SKM-1 (cell line): ENCODE measurements around the gene MCF2L2.
"Not testable (repeated sequence)": the region's sequence is repeated elsewhere in the genome, so short reads cannot be mapped to it uniquely, and the experiment has no call there.

Source experiments
- DNase-seq: peaks from one replicate; lab custom pipeline; 2025; ENCODE audit not compliant: unreplicated experiment; lab: John Stamatoyannopoulos, UW

The MCF2L2 gene

GRCh38 chr3:183247011-183247589, 181.3 kb downstream of the MCF2L2 start:
- DNase-seq, result no peak

GRCh38 chr3:183244981-183245476, 183.4 kb downstream of the MCF2L2 start:
- no peak for DNase-seq

GRCh38 chr3:183244219-183244618, 184.2 kb downstream of the MCF2L2 start:
- DNase-seq, result peak; percentile 46

GRCh38 chr3:183242431-183242830, 186.0 kb downstream of the MCF2L2 start:
- DNase-seq, result no peak

GRCh38 chr3:183239046-183239445, 189.4 kb downstream of the MCF2L2 start:
- DNase-seq, result no peak

GRCh38 chr3:183233966-183234365, 194.5 kb downstream of the MCF2L2 start:
- no peak for DNase-seq

- no peak for DNase-seq
These were observed 197.6 kb downstream of the MCF2L2 start for GRCh38 chr3:183230826-183231225.

GRCh38 chr3:183230251-183230650, 198.2 kb downstream of the MCF2L2 start:
- DNase-seq, result not testable (repeated sequence)

GRCh38 chr3:183229178-183229577, 199.2 kb downstream of the MCF2L2 start:
- no peak for DNase-seq

GRCh38 chr3:183227586-183227985, 200.8 kb downstream of the MCF2L2 start:
- DNase-seq, result no peak

- DNase-seq, result no peak
These were observed 202.0 kb downstream of the MCF2L2 start for GRCh38 chr3:183226333-183226890.

GRCh38 chr3:183224180-183224970, 204.0 kb downstream of the MCF2L2 start:
- no peak for DNase-seq

GRCh38 chr3:183222631-183223235, 205.7 kb downstream of the MCF2L2 start:
- DNase-seq, result no peak

- no peak for DNase-seq
These were observed 207.6 kb downstream of the MCF2L2 start for GRCh38 chr3:183220828-183221227.

GRCh38 chr3:183218826-183219225, 209.6 kb downstream of the MCF2L2 start:
- peak; percentile 68 for DNase-seq

GRCh38 chr3:183217548-183218332, 210.7 kb downstream of the MCF2L2 start:
- DNase-seq, result no peak

GRCh38 chr3:183215591-183216202, 212.7 kb downstream of the MCF2L2 start:
- no peak for DNase-seq

GRCh38 chr3:183214277-183214612, 214.2 kb downstream of the MCF2L2 start:
- no peak for DNase-seq

- no peak for DNase-seq
These were observed 214.8 kb downstream of the MCF2L2 start for GRCh38 chr3:183213415-183214276.

- peak; percentile 96 for DNase-seq
These were observed 215.9 kb downstream of the MCF2L2 start for GRCh38 chr3:183212565-183212964.
